Transverse colon (tissue), 4 donors: ENCODE measurements around the gene RAB37. TPM values are rescaled to one million over a fixed set of nuclear protein-coding genes. Genes with fewer than 3 reads are reported as not detected.
A peak's percentile ranks its signal among the peaks of the same experiment; 100 is the strongest.

ENCODE experiments used
- DNase-seq: peaks from one replicate; pipeline ENCODE4 v3.0.0-alpha.2; 2019
- H3K27ac ChIP-seq, 4 donors: fragments of 200-600 bp; sonication (generic); 2 replicates each; pipeline ENCODE4 v1.5.1; 2016 to 2018; ENCODE audit warnings: inconsistent platforms in 4 of 4
- H3K27me3 ChIP-seq: fragments of 200-600 bp; sonication (generic); 2 replicates; pipeline ENCODE4 v1.5.1; 2017; ENCODE audit warnings: inconsistent platforms
- H3K36me3 ChIP-seq, 4 donors: fragments of 200-600 bp; sonication (generic); 2 replicates each; pipeline ENCODE4 v1.5.1; 2017 to 2019; ENCODE audit warnings: inconsistent platforms in 4 of 4
- H3K4me1 ChIP-seq, 4 donors: fragments of 200-600 bp; sonication (generic); 2 replicates each; pipeline ENCODE4 v1.5.1; 2017 to 2020; ENCODE audit warnings: inconsistent platforms in 4 of 4
- H3K4me3 ChIP-seq, 4 donors: fragments of 200-600 bp; sonication (generic); 1 replicate in 1 of 4; 2 replicates in 3 of 4; pipeline versions ENCODE4 v1.5.1 to v1.6.1; 2017 to 2019; ENCODE audit warnings: inconsistent platforms in 4 of 4
- H3K9me3 ChIP-seq, 2 donors: fragments of 200-600 bp; sonication (generic); 2 replicates each; pipeline ENCODE4 v1.5.1; 2017 to 2019; ENCODE audit warnings: inconsistent platforms in 2 of 2
- CTCF ChIP-seq, 5 experiments: fragments of 200-600 bp in 3 of 5; fragments of 450-650 bp in 2 of 5; sonication (generic) in 3 of 5; IDR thresholded peaks; 1 replicate in 2 of 5; 2 replicates in 3 of 5; pipeline ENCODE4 v1.5.1; 2016 to 2017; ENCODE audit warnings: antibody characterized with exemption in 5 of 5, inconsistent platforms in 3 of 5, mild to moderate bottlenecking in 2 of 5, moderate library complexity in 1 of 5
- EP300 ChIP-seq: sonication (generic); formaldehyde crosslinking; IDR thresholded peaks from one replicate; pipeline ENCODE4 v1.6.1; 2017; ENCODE audit warnings: antibody characterized with exemption, low read depth
- POLR2A ChIP-seq: fragments of 450-650 bp; IDR thresholded peaks from one replicate; pipeline ENCODE4 v1.6.1; 2016; ENCODE audit warnings: antibody characterized with exemption, mild to moderate bottlenecking, moderate library complexity
- POLR2AphosphoS5 ChIP-seq, 3 donors: sonication (generic); formaldehyde crosslinking; IDR thresholded peaks; one replicate each; pipeline ENCODE4 v1.6.1; 2016; ENCODE audit warnings: antibody characterized with exemption in 3 of 3
- WGBS, 2 donors: methylation state at CpG; one replicate each; pipeline ENCODE4 v1.1.5; 2018; ENCODE audit warnings: low coverage in 1 of 2; 5-methylcytosine and 5-hydroxymethylcytosine counted together
- in situ Hi-C, 4 donors: fragments of 200-750 bp; cut with MboI; loops; one replicate each; pipeline versions ENCODE4 v1.15.0 to v1.15.1; 2017; ENCODE audit warnings: low sequenced_read_pairs in 3 of 4, low pct_ligation_motif_present in 1 of 4, low pct_unique_long_range_greater_than_20kb in 1 of 4
- intact Hi-C: fragments of 100-400 bp; cut with DNase I; formaldehyde crosslinking; loops from one replicate; pipeline ENCODE4 v1.15.1; 2023; ENCODE audit warnings: low total_unique reads
- total RNA-seq, 4 donors: library from RNA; depleted of rRNA; stranded (reverse); fragments of >200 nt; gene quantifications; one replicate each; pipeline ENCODE4 v1.1.0, GENCODE V29; 2016

RAB37 gene
- total RNA-seq, 4 donors from 2014 or later: 5.2 to 10.5 (median 5.4) TPM; not detected in 1

DNA sequence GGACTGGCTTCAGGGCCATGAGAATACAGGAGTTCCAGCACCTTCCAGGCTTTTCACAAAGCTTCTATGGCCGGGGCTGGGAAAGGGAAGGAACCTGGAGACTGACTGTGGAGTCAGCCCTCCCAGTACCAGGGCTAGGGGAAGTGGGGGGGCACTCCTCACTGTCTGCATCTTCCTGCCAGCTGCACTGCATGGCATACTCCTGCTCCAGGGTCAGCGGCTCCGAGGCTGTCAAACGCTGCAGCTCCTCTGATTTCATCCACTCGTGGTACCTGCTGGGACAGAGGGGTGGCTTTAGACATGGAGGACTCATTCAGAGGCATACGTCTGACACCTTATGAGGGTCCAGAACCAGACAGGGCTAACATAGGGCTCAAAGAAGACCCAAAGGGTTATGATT lies 36.4 kb downstream of the RAB37 start:
- in situ Hi-C loops: no loop called here

DNA sequence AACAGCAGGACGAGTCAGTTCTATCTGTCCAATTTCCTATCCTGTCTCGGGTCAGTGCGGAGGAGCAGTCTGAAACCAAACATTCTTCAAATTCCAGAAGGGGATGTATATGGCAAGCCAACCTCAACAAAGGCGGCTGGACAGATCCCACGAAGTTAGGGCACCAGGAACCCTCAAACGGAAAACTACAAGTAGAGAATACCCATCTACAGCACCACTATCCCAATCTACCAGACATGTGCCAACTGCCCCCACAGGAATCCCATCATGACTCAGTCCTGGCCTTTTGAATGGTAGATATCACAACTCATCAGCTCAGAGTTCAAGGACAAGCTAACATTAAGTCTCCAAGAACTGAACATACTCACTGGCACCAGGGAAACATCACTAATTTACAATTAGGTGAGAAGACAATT lies 36.8 kb downstream of the RAB37 start:
- peaks cover 0 to 14% (median 6%) of the 10 kb centered on the region in 4 donors for H3K36me3 ChIP-seq
- TF ChIP-seq EP300 (no peak), POLR2A (no peak), CTCF (IDR thresholded peaks at IDR 0.05) (no peak), POLR2AphosphoS5 (IDR thresholded peaks at IDR 0.05) (no peak)
- DNase-seq: no peak
- H3K27ac ChIP-seq: no peak overlapping the region
- H3K4me3 ChIP-seq: no peak overlapping the region
- 41 to 83% methylated on average over 4 to 6 of the region's 6 CpGs for WGBS, 2 donors
- H3K27me3 ChIP-seq: no peaks in the 10 kb centered on the region
- H3K9me3 ChIP-seq: no peaks in the 10 kb centered on the region
- in situ Hi-C loops: no loop called here
- intact Hi-C loops: no loop called here
- H3K4me1 ChIP-seq: peaks cover 10 to 26% (median 20%) of the 10 kb centered on the region in 4 donors

More for the DNA sequence above, 36.4 kb downstream of the RAB37 start:
- WGBS, 2 donors: 83% methylated on average over 6 of the region's 6 CpGs; no CpG with 5 or more reads in 1 of the 2 donors
- TF ChIP-seq POLR2AphosphoS5 (IDR thresholded peaks at IDR 0.05) (no peak), POLR2A (no peak), EP300 (no peak), CTCF (IDR thresholded peaks at IDR 0.05) (no peak)
- H3K9me3 ChIP-seq: no peaks in the 10 kb centered on the region
- no peaks in the 10 kb centered on the region for H3K27me3 ChIP-seq
- H3K36me3 ChIP-seq: peaks cover 0 to 17% (median 6%) of the 10 kb centered on the region in 4 donors
- peaks cover 10 to 28% (median 20%) of the 10 kb centered on the region in 4 donors for H3K4me1 ChIP-seq
- intact Hi-C loops: no loop called here
- no peak overlapping the region for H3K27ac ChIP-seq
- DNase-seq: no peak
- no peak overlapping the region for H3K4me3 ChIP-seq

DNA sequence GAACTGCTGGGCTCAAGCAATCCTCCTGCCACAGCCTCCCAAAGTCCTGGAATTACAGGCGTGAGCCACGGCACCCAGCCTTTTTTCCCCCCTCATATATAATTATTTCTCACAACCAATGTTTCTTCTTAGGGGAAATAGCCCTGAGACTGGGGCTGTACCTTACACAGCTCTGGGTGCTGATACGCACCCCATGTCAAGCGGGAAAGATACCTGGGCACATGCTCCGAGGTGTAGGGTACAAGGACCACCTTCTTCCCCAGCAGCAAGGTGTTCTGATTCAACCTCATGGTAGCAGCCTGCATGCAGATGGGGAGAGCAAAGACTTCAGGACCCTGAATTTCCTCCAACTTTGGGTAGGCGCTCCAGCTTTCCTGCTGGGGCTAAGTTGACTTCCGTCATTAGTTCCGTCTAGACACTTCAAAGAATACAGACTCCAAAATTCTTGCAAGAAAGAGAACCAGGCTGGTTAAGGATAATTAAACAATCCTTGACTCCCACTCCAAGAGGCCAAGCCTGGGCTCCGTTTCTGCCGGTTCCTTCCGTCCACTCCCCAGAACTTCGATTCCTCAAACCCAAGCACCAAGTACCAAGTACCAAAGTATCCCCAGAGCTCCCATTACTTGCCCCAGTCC lies 38.5 kb downstream of the RAB37 start:
- peaks cover 0 to 12% (median 6%) of the 10 kb centered on the region in 4 donors for H3K36me3 ChIP-seq
- TF ChIP-seq POLR2AphosphoS5 (IDR thresholded peaks at IDR 0.05): no peak
- no peak for TF ChIP-seq CTCF (IDR thresholded peaks at IDR 0.05)
- no peak for TF ChIP-seq EP300
- no peak for TF ChIP-seq POLR2A

GRCh38 chr17:74776044-74776962 lies 39.2 kb downstream of the RAB37 start, which contains the start of gene NAT9:
NAT9 (minus strand) TSS chr17:74776345; CDS start chr17:74775698, 647 bp downstream.
- WGBS, 2 donors: 1% methylated on average over 38 of the region's 64 CpGs; no CpG with 5 or more reads in 1 of the 2 donors
- Histone ChIP-seq H3K27ac (peak within 1 kb of the TSS; percentile 67 to 84 (median 80)), H3K4me1 (peaks cover 10 to 35% (median 17%) of the 10 kb centered on the region in 4 donors), H3K9me3 (no peaks in the 10 kb centered on the region), H3K36me3 (peaks cover 0 to 12% (median 4%) of the 10 kb centered on the region in 4 donors), H3K4me3 (peak within 1 kb of the TSS; percentile 68 to 75 (median 72)), H3K27me3 (no peaks in the 10 kb centered on the region)
- peak; percentile 99 for DNase-seq
- no peak for TF ChIP-seq CTCF (IDR thresholded peaks at IDR 0.05)
- peak; percentile 73 to 82 (median 80) for TF ChIP-seq POLR2AphosphoS5 (IDR thresholded peaks at IDR 0.05)
- TF ChIP-seq POLR2A: peak; percentile 57
- TF ChIP-seq EP300: no peak
- intact Hi-C loops: no loop called here
- in situ Hi-C loops: no loop called here

More for the DNA sequence above, 38.5 kb downstream of the RAB37 start:
- Histone ChIP-seq H3K27ac (peak overlapping the region; percentile 67 to 84 (median 80)), H3K9me3 (no peaks in the 10 kb centered on the region), H3K4me1 (peaks cover 10 to 33% (median 18%) of the 10 kb centered on the region in 4 donors), H3K27me3 (no peaks in the 10 kb centered on the region), H3K4me3 (peak overlapping the region; percentile 68 to 75 (median 72))
- WGBS, 2 donors: 34 to 81% methylated on average over 3 to 12 of the region's 12 CpGs
- no peak for DNase-seq
- intact Hi-C loops (no loop called here), in situ Hi-C loops (no loop called here)
